Measurements from ENCODE around the gene PPP2CA.
"Not testable (repeated sequence)": the region's sequence is repeated elsewhere in the genome, so short reads cannot be mapped to it uniquely, and the experiment has no call there.

Gene PPP2CA

DNA sequence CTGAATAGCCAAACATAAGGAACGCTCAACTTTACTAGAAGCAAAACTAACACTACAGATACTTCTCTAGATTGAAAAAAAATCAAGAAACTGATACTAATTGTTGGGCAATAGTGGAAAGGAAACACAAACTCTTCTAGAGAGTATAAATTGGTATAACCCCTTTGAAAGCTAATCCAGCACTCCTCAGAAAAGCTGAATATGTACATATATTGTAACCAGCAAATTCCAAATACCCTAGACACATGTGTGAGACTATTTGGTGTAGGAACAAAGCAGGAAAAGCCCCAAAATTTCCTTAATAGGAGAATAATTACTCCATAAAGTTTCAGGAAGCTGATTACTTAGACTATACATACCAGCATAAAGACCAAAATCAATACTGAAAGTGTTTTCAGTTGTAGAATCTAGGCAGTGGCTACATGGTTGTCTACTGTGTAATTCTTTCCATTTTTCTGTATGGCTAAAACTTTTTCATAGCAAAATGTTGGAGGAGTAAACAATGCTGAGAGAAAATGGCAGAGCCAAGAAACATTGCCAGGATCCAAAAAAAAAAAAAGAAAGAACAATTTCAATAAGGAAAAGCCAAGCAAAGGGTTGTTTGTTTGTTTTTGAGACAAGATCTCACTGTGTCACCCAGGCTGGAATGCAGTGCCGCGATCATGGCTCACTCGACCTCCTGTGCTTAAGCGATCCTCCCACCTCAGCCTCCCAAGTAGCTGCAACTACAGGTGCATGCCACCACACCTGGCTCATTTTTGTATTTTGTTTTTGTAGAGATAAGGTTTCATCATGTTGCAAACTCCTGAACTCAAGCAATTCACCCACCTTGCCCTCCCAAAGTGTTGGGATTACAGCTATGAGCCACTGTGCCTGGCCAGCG lies 64.1 kb downstream of the PPP2CA start:
- H3K9me3 ChIP-seq: no peaks in the 10 kb centered on the region

GRCh38 chr5:134153657-134154056 lies 72.2 kb downstream of the PPP2CA start:
- no peaks in the 10 kb centered on the region for H3K27me3 ChIP-seq
- H3K36me3 ChIP-seq: peaks cover 78% of the 10 kb centered on the region
- H3K9me3 ChIP-seq: no peaks in the 10 kb centered on the region
- DNase-seq: no peak
- H3K4me3 ChIP-seq (ENCODE audit: low read depth, low read length): no peak overlapping the region
- TF ChIP-seq, protein P1, sequence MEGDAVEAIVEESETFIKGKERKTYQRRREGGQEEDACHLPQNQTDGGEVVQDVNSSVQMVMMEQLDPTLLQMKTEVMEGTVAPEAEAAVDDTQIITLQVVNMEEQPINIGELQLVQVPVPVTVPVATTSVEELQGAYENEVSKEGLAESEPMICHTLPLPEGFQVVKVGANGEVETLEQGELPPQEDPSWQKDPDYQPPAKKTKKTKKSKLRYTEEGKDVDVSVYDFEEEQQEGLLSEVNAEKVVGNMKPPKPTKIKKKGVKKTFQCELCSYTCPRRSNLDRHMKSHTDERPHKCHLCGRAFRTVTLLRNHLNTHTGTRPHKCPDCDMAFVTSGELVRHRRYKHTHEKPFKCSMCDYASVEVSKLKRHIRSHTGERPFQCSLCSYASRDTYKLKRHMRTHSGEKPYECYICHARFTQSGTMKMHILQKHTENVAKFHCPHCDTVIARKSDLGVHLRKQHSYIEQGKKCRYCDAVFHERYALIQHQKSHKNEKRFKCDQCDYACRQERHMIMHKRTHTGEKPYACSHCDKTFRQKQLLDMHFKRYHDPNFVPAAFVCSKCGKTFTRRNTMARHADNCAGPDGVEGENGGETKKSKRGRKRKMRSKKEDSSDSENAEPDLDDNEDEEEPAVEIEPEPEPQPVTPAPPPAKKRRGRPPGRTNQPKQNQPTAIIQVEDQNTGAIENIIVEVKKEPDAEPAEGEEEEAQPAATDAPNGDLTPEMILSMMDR (IDR thresholded peaks at IDR 0.05; ENCODE audit: low read depth, low read length): no peak
- H3K4me1 ChIP-seq: no peaks in the 10 kb centered on the region

More for the DNA sequence above, 64.1 kb downstream of the PPP2CA start:
- Histone ChIP-seq H3K36me3 (peaks cover 79% of the 10 kb centered on the region), H3K4me1 (no peaks in the 10 kb centered on the region), H3K27me3 (no peaks in the 10 kb centered on the region), H3K4me3 (ENCODE audit: low read depth, low read length) (no peak overlapping the region)
- TF ChIP-seq, protein P1 (IDR thresholded peaks at IDR 0.05; ENCODE audit: low read depth, low read length): no peak
- no peak for DNase-seq

DNA sequence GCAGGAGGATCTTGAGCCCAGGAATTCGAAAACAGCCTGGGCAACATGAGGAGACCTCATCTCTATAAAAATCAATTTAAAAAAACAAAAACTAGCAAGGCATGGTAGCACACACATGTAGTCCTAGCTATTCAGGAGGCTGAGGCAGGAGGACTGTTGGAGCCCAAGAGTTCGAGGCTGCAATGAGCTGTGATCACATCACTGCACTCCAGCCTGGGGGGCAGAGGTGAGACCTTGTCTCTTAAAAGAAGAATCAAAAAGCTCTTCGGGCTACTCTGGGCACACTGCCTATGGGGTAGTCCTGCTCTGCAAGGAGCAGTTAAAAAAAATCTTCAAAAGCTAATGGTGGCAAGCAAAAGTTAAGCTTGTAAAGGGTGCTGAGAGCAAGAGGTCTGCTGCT lies 72.6 kb downstream of the PPP2CA start:
- Histone ChIP-seq H3K9me3 (no peaks in the 10 kb centered on the region), H3K36me3 (peaks cover 76% of the 10 kb centered on the region), H3K27me3 (no peaks in the 10 kb centered on the region), H3K4me3 (ENCODE audit: low read depth, low read length) (no peak overlapping the region), H3K4me1 (no peaks in the 10 kb centered on the region)
- TF ChIP-seq, protein P1 (IDR thresholded peaks at IDR 0.05; ENCODE audit: low read depth, low read length): no peak
- no peak for DNase-seq

GRCh38 chr5:134152173-134152832 lies 73.6 kb downstream of the PPP2CA start:
- H3K4me1 ChIP-seq; H3K4me3 ChIP-seq (ENCODE audit: low read depth, low read length); H3K27me3 ChIP-seq; DNase-seq; H3K9me3 ChIP-seq: not testable (repeated sequence)
- H3K36me3 ChIP-seq: peaks cover 73% of the 10 kb centered on the region

GRCh38 chr5:134151723-134152122 lies 74.2 kb downstream of the PPP2CA start:
- TF ChIP-seq, protein P1 (IDR thresholded peaks at IDR 0.05; ENCODE audit: low read depth, low read length): no peak
- DNase-seq: no peak
- no peaks in the 10 kb centered on the region for H3K4me1 ChIP-seq
- no peaks in the 10 kb centered on the region for H3K9me3 ChIP-seq
- peaks cover 78% of the 10 kb centered on the region for H3K36me3 ChIP-seq
- no peak overlapping the region for H3K4me3 ChIP-seq (ENCODE audit: low read depth, low read length)
- H3K27me3 ChIP-seq: no peaks in the 10 kb centered on the region

GRCh38 chr5:134149571-134150303 lies 76.1 kb downstream of the PPP2CA start:
- DNase-seq: no peak
- Histone ChIP-seq H3K36me3 (peaks cover 80% of the 10 kb centered on the region), H3K9me3 (no peaks in the 10 kb centered on the region), H3K4me3 (ENCODE audit: low read depth, low read length) (no peak overlapping the region), H3K4me1 (no peaks in the 10 kb centered on the region), H3K27me3 (no peaks in the 10 kb centered on the region)
- TF ChIP-seq, protein P1 (IDR thresholded peaks at IDR 0.05; ENCODE audit: low read depth, low read length): no peak

Data from BE2C (cell line).